GM23248 (cell line): Measurements from ENCODE around the gene DNPH1. TPM values are rescaled to one million over a fixed set of nuclear protein-coding genes. Genes with fewer than 3 reads are reported as not detected.

ENCODE experiments used
- DNase-seq: peaks from one replicate; pipeline ENCODE4 v3.0.0-alpha.2; 2015
- H2AFZ ChIP-seq: fragments of 200-600 bp; sonication (generic); 2 replicates; pipeline ENCODE4 v1.6.1; 2016; ENCODE audit warnings: antibody characterized with exemption
- H3F3A ChIP-seq: fragments of 200-600 bp; sonication (generic); 2 replicates; pipeline ENCODE4 v1.6.1; 2016; ENCODE audit warnings: mild to moderate bottlenecking, antibody characterized with exemption, mixed run types; ENCODE audit not compliant: insufficient read depth
- H3K27ac ChIP-seq: fragments of 200-600 bp; sonication (generic); 2 replicates; pipeline ENCODE4 v1.5.1; 2016; ENCODE audit warnings: mild to moderate bottlenecking
- H3K27me3 ChIP-seq: fragments of 200-600 bp; sonication (generic); replicated peaks from 2 replicates; pipeline ENCODE4 v1.6.1; 2016; ENCODE audit warnings: mild to moderate bottlenecking; ENCODE audit not compliant: insufficient read depth
- H3K36me3 ChIP-seq: fragments of 200-600 bp; sonication (generic); 2 replicates; pipeline ENCODE4 v1.6.1; 2016; ENCODE audit warnings: low read depth, mild to moderate bottlenecking
- H3K4me1 ChIP-seq: fragments of 200-600 bp; sonication (generic); 2 replicates; pipeline ENCODE4 v1.6.1; 2016; ENCODE audit warnings: mild to moderate bottlenecking; ENCODE audit not compliant: insufficient read depth
- H3K4me2 ChIP-seq: fragments of 200-600 bp; sonication (generic); one replicate; pipeline ENCODE4 v1.6.1; 2016; ENCODE audit warnings: mild to moderate bottlenecking; ENCODE audit not compliant: unreplicated experiment
- H3K4me3 ChIP-seq: fragments of 200-600 bp; sonication (generic); 2 replicates; pipeline ENCODE4 v1.5.1; 2016; ENCODE audit warnings: mild to moderate bottlenecking
- H3K79me2 ChIP-seq: fragments of 200-600 bp; sonication (generic); 2 replicates; pipeline ENCODE4 v1.6.1; 2016; ENCODE audit warnings: mild to moderate bottlenecking; ENCODE audit not compliant: insufficient read depth
- H3K9ac ChIP-seq: fragments of 200-600 bp; sonication (generic); 2 replicates; pipeline ENCODE4 v1.6.1; 2016; ENCODE audit warnings: mild to moderate bottlenecking
- H3K9me2 ChIP-seq: fragments of 200-600 bp; sonication (generic); 2 replicates; pipeline ENCODE4 v1.6.1; 2016; ENCODE audit warnings: mixed run types, mild to moderate bottlenecking, moderate library complexity; ENCODE audit not compliant: insufficient read depth
- H3K9me3 ChIP-seq: fragments of 200-600 bp; sonication (generic); one replicate; pipeline ENCODE4 v1.6.1; 2017; ENCODE audit warnings: low read depth
- H4K20me1 ChIP-seq: fragments of 200-600 bp; sonication (generic); 2 replicates; pipeline ENCODE4 v1.6.0; 2016; ENCODE audit not compliant: insufficient read depth
- EZH2 ChIP-seq: fragments of 200-600 bp; sonication (generic); IDR thresholded peaks from 2 replicates; pipeline ENCODE4 v1.6.1; 2018; ENCODE audit warnings: antibody characterized with exemption, mild to moderate bottlenecking; ENCODE audit not compliant: insufficient read depth, poor library complexity, severe bottlenecking
- EZH2phosphoT487 ChIP-seq: fragments of 200-600 bp; sonication (generic); IDR thresholded peaks from 2 replicates; pipeline ENCODE4 v1.6.1; 2018; ENCODE audit warnings: antibody characterized with exemption, moderate library complexity, mild to moderate bottlenecking, low read depth; ENCODE audit not compliant: insufficient read depth
- WGBS, 2 experiments: methylation state at CpG; one replicate each; pipeline ENCODE4 v1.1.6; 2015 to 2017; ENCODE audit warnings: low lambda C conversion rate in 2 of 2, low coverage in 1 of 2; ENCODE audit errors: missing lambda C conversion rate in 2 of 2; 5-methylcytosine and 5-hydroxymethylcytosine counted together
- in situ Hi-C: fragments of 300-500 bp; cut with MboI; formaldehyde crosslinking; loops from 2 replicates; pipeline ENCODE4 v1.15.0; 2020
- polyA plus RNA-seq: library from polyadenylated mRNA; unstranded; fragments of >200 nt; fragmentation: Nextera tagmentation; extraction: Ambion mirVana; gene quantifications from 2 replicates; pipeline ENCODE4 v1.2.1, GENCODE V29; 2016
- total RNA-seq: library from RNA; depleted of rRNA; stranded (reverse); fragments of >200 nt; shearing (Covaris generic); gene quantifications from 2 replicates; pipeline ENCODE4 v1.2.3, GENCODE V29; 2014

Gene DNPH1
- total and polyA plus RNA-seq, 2 experiments from 2014 or later, result 93.6 to 94.8 TPM

DNA sequence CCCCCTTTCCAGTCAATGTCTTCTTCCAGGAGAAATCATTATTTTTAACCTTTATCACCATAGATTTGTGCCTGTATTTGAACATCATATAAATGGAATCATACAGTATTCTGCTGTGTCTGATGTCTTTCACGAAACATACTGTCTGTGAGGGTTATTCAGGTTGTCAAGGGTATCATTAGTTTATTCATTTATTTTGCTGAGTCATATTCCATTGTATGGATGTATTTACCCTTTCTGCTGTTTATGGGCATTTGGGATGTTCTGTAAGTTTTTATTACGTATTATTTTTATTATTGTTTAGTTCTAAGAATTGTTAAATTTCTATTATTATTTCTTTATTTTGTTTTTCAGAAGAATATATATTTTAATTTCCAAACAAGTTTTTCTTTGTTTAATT is 22.0 kb downstream of the DNPH1 start:
- Histone ChIP-seq H3K27me3 (no peaks in the 10 kb centered on the region), H3K9ac (no peak overlapping the region), H3K4me1 (no peaks in the 10 kb centered on the region), H2AFZ (no peak overlapping the region), H3K9me3 (no peaks in the 10 kb centered on the region), H3K9me2 (no peaks in the 10 kb centered on the region), H3K27ac (no peak overlapping the region), H3K4me3 (no peak overlapping the region), H3F3A (no peaks in the 10 kb centered on the region), H4K20me1 (no peaks in the 10 kb centered on the region), H3K79me2 (no peaks in the 10 kb centered on the region), H3K36me3 (peaks cover 3% of the 10 kb centered on the region; the same call in 1 of the 2 replicates), H3K4me2 (no peak overlapping the region)
- DNase-seq, result no peak
- WGBS, 2 experiments, result 94 to 96% methylated on average over 2 of the region's 2 CpGs
- no peak for TF ChIP-seq EZH2
- TF ChIP-seq EZH2phosphoT487, result no peak
- in situ Hi-C loops, result no loop called here

DNA sequence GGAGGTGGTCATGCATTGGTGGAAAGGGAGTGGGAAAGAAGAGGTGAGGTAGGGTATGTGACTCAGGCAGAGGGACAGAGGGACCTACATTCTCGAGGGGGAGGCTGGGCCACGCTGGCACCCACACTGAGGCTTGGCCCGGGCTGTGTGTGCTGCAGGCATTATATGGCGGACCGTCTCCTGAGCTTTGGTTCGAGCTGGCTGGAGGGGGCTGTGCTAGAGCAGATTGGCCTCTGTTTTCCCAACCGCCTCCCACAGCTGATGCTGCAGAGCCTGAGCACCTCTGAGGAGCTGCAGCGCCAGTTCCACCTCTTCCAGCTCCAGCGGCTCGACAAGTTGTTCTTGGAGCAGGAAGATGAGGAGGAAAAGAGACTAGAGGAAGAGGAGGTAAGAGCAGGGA is 23.4 kb downstream of the DNPH1 start:
- Histone ChIP-seq H3K4me2 (no peak overlapping the region), H3K9ac (no peak overlapping the region), H3K36me3 (peaks cover 3% of the 10 kb centered on the region; the same call in 1 of the 2 replicates), H3K9me3 (no peaks in the 10 kb centered on the region), H3K27me3 (no peaks in the 10 kb centered on the region), H3K4me1 (no peaks in the 10 kb centered on the region), H3F3A (no peaks in the 10 kb centered on the region), H3K27ac (no peak overlapping the region), H2AFZ (no peak overlapping the region), H4K20me1 (no peaks in the 10 kb centered on the region), H3K9me2 (no peaks in the 10 kb centered on the region), H3K4me3 (no peak overlapping the region), H3K79me2 (no peaks in the 10 kb centered on the region)
- 95 to 98% methylated on average over 10 of the region's 10 CpGs for WGBS, 2 experiments
- TF ChIP-seq EZH2 (no peak), EZH2phosphoT487 (no peak)
- DNase-seq, result no peak
- in situ Hi-C loops, result no loop called here

GRCh38 chr6:43204271-43205105 is 24.8 kb downstream of the DNPH1 start:
- in situ Hi-C loops, result no loop called here
- H3K4me3 ChIP-seq, result no peak overlapping the region
- H3F3A ChIP-seq, result no peaks in the 10 kb centered on the region
- H3K27me3 ChIP-seq, result no peaks in the 10 kb centered on the region
- H4K20me1 ChIP-seq, result no peaks in the 10 kb centered on the region
- peaks cover 3% of the 10 kb centered on the region; the same call in 1 of the 2 replicates for H3K36me3 ChIP-seq
- no peaks in the 10 kb centered on the region for H3K79me2 ChIP-seq
- no peak for DNase-seq
- H3K9me3 ChIP-seq, result no peaks in the 10 kb centered on the region
- H3K27ac ChIP-seq, result no peak overlapping the region
- TF ChIP-seq EZH2 (no peak), EZH2phosphoT487 (no peak)
- H3K9me2 ChIP-seq, result no peaks in the 10 kb centered on the region
- 93 to 94% methylated on average over 23 of the region's 23 CpGs for WGBS, 2 experiments
- no peaks in the 10 kb centered on the region for H3K4me1 ChIP-seq
- no peak overlapping the region for H3K4me2 ChIP-seq
- no peak overlapping the region for H2AFZ ChIP-seq
- no peak overlapping the region for H3K9ac ChIP-seq

- H3K4me1 ChIP-seq, result no peaks in the 10 kb centered on the region
- H3K36me3 ChIP-seq, result peaks cover 3% of the 10 kb centered on the region; the same call in 1 of the 2 replicates
- no peak overlapping the region for H2AFZ ChIP-seq
- no peak overlapping the region for H3K4me3 ChIP-seq
- 95 to 99% methylated on average over 8 of the region's 8 CpGs for WGBS, 2 experiments
- no peaks in the 10 kb centered on the region for H3K9me3 ChIP-seq
- in situ Hi-C loops, result no loop called here
- no peaks in the 10 kb centered on the region for H3K27me3 ChIP-seq
- H3K9ac ChIP-seq, result no peak overlapping the region
- no peak overlapping the region for H3K4me2 ChIP-seq
- DNase-seq, result no peak
- no peak overlapping the region for H3K27ac ChIP-seq
- H3K9me2 ChIP-seq, result no peaks in the 10 kb centered on the region
- no peaks in the 10 kb centered on the region for H3K79me2 ChIP-seq
- no peaks in the 10 kb centered on the region for H3F3A ChIP-seq
- TF ChIP-seq EZH2, result no peak
- TF ChIP-seq EZH2phosphoT487, result no peak
- no peaks in the 10 kb centered on the region for H4K20me1 ChIP-seq
Measured at GRCh38 chr6:43203718-43204095, 25.6 kb downstream of the DNPH1 start.
